ENCODE results near the gene CENPP.

CENPP gene

DNA sequence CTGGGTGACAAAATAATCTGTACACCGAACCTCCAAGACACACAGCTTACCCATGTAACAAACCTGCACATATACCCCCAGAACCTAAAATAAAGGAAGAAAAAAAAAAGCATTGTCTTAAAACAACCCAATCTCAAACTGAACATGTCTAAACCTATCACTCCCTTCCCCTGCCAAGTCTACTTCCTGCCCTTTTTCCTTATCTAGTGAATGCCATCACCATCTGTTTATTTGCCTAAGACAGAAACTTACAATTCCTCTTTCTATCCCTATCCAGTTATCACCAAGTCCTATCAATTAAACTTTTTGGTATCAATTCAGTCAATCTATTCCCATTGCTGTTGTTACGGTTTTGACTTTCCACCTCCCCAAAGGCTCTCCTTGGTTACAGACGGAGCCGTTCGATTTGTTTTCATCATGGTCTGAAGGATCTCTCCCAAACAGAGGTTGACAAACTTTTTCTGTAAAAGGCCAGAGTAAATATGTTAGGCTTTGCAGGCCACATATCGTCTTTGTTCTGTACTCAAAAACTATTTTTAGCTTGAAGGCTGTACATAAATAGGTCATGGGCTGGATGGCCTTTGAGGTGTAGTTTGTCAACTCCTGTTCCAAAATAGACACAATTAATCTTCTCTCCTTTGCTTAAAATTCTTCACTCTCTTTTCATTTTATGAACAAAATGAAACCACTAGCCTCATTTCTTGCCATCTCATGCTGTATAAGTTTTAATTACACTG, 12.7 kb upstream of the CENPP start:
- no peak overlapping the region for H3K27ac ChIP-seq (ENCODE audit: insufficient read depth, low read depth, low read length, poor library complexity, severe bottlenecking)
- 94 to 96% methylated on average over 6 of the region's 6 CpGs for WGBS, 2 experiments

DNA sequence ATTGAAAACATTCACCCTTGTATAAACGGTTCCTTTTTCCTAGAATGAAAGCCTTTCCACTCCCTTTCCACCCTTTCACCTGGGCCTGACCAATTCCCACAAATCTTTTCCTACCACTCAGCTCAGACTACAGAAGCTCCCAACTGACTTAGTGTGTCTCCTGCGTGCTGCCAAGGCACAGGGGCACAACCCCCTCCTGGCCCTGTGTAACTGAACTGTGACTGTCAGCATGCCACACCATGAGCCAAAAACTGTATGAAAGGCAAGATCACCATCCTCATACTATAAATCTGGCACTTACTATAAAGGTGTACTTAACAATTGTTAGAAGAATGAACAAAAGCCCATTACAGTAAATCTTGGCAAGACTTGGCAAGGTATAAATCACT, 12.1 kb upstream of the CENPP start:
- H3K9me3 ChIP-seq (ENCODE audit: control insufficient read depth, low read length), result no peaks in the 10 kb centered on the region
- no peak overlapping the region for H3K4me3 ChIP-seq (ENCODE audit: insufficient read depth, low read depth, low read length)
- no peak overlapping the region for H3K27ac ChIP-seq (ENCODE audit: insufficient read depth, low read depth, low read length, poor library complexity, severe bottlenecking)
- 92 to 93% methylated on average over 2 of the region's 2 CpGs for WGBS, 2 experiments
- peaks cover 33% of the 10 kb centered on the region for H3K36me3 ChIP-seq (ENCODE audit: control insufficient read depth, insufficient read depth, low read length)
- H3K4me1 ChIP-seq (ENCODE audit: control insufficient read depth, insufficient read depth, low read length), result no peaks in the 10 kb centered on the region
- H3K27me3 ChIP-seq (ENCODE audit: control insufficient read depth, insufficient read depth, low read length, poor library complexity, severe bottlenecking), result no peaks in the 10 kb centered on the region

More for the DNA sequence above, 12.7 kb upstream of the CENPP start:
- Histone ChIP-seq H3K36me3 (ENCODE audit: control insufficient read depth, insufficient read depth, low read length) (peaks cover 32% of the 10 kb centered on the region), H3K4me3 (ENCODE audit: insufficient read depth, low read depth, low read length) (no peak overlapping the region), H3K27me3 (ENCODE audit: control insufficient read depth, insufficient read depth, low read length, poor library complexity, severe bottlenecking) (no peaks in the 10 kb centered on the region), H3K9me3 (ENCODE audit: control insufficient read depth, low read length) (no peaks in the 10 kb centered on the region), H3K4me1 (ENCODE audit: control insufficient read depth, insufficient read depth, low read length) (no peaks in the 10 kb centered on the region)

DNA sequence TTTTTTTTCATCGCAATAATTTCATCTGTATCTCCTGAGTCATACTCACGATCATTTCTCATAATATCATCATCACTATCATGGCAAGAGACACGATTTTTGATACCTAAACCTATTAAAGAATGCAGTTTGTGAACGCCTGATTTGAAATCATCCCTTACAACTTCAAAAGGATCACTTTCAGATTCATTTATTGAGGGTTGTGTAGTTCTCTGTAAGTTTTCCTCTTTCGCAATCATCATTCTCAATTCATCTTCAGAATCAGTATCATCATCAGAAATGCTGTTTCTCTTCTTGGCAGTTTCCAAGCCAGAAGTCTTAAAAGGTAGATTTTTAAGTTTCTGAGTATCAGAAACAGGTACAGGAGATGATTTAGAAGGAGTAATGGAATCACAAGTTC, 10.3 kb upstream of the CENPP start:
- Histone ChIP-seq H3K4me3 (ENCODE audit: insufficient read depth, low read depth, low read length) (no peak overlapping the region), H3K4me1 (ENCODE audit: control insufficient read depth, insufficient read depth, low read length) (no peaks in the 10 kb centered on the region), H3K9me3 (ENCODE audit: control insufficient read depth, low read length) (no peaks in the 10 kb centered on the region), H3K36me3 (ENCODE audit: control insufficient read depth, insufficient read depth, low read length) (peaks cover 35% of the 10 kb centered on the region), H3K27me3 (ENCODE audit: control insufficient read depth, insufficient read depth, low read length, poor library complexity, severe bottlenecking) (no peaks in the 10 kb centered on the region), H3K27ac (ENCODE audit: insufficient read depth, low read depth, low read length, poor library complexity, severe bottlenecking) (no peak overlapping the region)
- WGBS, 2 experiments, result 93 to 98% methylated on average over 5 of the region's 5 CpGs

- Histone ChIP-seq H3K27me3 (ENCODE audit: control insufficient read depth, insufficient read depth, low read length, poor library complexity, severe bottlenecking) (no peaks in the 10 kb centered on the region), H3K36me3 (ENCODE audit: control insufficient read depth, insufficient read depth, low read length) (peaks cover 19% of the 10 kb centered on the region), H3K9me3 (ENCODE audit: control insufficient read depth, low read length) (no peaks in the 10 kb centered on the region), H3K4me1 (ENCODE audit: control insufficient read depth, insufficient read depth, low read length) (peaks cover 4% of the 10 kb centered on the region), H3K27ac (ENCODE audit: insufficient read depth, low read depth, low read length, poor library complexity, severe bottlenecking) (no peak overlapping the region), H3K4me3 (ENCODE audit: insufficient read depth, low read depth, low read length) (peak overlapping the region; percentile 72)
- 40 to 65% methylated on average over 2 of the region's 2 CpGs for WGBS, 2 experiments
These were observed 1.3 kb upstream of the CENPP start for GRCh38 chr9:92324431-92324830.

GRCh38 chr9:92324889-92325268, 874 bp upstream of the CENPP start:
- Histone ChIP-seq H3K4me3 (ENCODE audit: insufficient read depth, low read depth, low read length) (peak overlapping the region; percentile 72), H3K9me3 (ENCODE audit: control insufficient read depth, low read length) (no peaks in the 10 kb centered on the region), H3K27ac (ENCODE audit: insufficient read depth, low read depth, low read length, poor library complexity, severe bottlenecking) (no peak overlapping the region), H3K4me1 (ENCODE audit: control insufficient read depth, insufficient read depth, low read length) (peaks cover 4% of the 10 kb centered on the region), H3K36me3 (ENCODE audit: control insufficient read depth, insufficient read depth, low read length) (peaks cover 16% of the 10 kb centered on the region), H3K27me3 (ENCODE audit: control insufficient read depth, insufficient read depth, low read length, poor library complexity, severe bottlenecking) (no peaks in the 10 kb centered on the region)
- 0% methylated on average over 12 of the region's 12 CpGs for WGBS, 2 experiments

DNA sequence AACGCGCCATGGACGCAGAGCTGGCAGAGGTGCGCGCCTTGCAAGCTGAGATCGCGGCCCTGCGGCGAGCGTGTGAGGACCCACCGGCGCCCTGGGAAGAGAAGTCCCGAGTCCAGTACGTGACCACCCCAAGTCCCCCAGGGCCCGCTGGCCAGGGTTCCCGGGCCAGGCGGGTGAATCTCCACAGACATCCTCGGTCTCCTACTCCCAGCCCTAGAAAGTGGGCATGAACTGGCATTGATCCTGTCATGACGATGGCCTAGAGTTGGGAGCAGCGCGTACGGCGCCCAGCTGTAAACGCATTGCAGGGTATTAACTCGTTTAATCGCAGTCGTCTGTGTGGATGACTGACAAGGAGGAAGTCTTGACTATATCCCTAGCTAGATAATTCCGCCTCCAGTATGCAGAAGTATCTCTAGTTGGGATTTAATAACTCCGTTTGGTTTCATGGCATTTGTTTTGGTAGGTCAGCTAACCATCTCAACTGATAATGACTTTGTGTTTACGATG, 293 bp downstream of the CENPP start:
- Histone ChIP-seq H3K4me1 (ENCODE audit: control insufficient read depth, insufficient read depth, low read length) (peaks cover 4% of the 10 kb centered on the region), H3K27me3 (ENCODE audit: control insufficient read depth, insufficient read depth, low read length, poor library complexity, severe bottlenecking) (no peaks in the 10 kb centered on the region), H3K36me3 (ENCODE audit: control insufficient read depth, insufficient read depth, low read length) (peaks cover 10% of the 10 kb centered on the region), H3K27ac (ENCODE audit: insufficient read depth, low read depth, low read length, poor library complexity, severe bottlenecking) (peak overlapping the region; percentile 93), H3K4me3 (ENCODE audit: insufficient read depth, low read depth, low read length) (peak overlapping the region; percentile 72), H3K9me3 (ENCODE audit: control insufficient read depth, low read length) (no peaks in the 10 kb centered on the region)
- WGBS, 2 experiments, result 5 to 6% methylated on average over 30 of the region's 30 CpGs

GRCh38 chr9:92327283-92327850, 1.6 kb downstream of the CENPP start:
- Histone ChIP-seq H3K36me3 (ENCODE audit: control insufficient read depth, insufficient read depth, low read length) (peaks cover 8% of the 10 kb centered on the region), H3K27ac (ENCODE audit: insufficient read depth, low read depth, low read length, poor library complexity, severe bottlenecking) (no peak overlapping the region), H3K4me1 (ENCODE audit: control insufficient read depth, insufficient read depth, low read length) (peaks cover 4% of the 10 kb centered on the region), H3K27me3 (ENCODE audit: control insufficient read depth, insufficient read depth, low read length, poor library complexity, severe bottlenecking) (no peaks in the 10 kb centered on the region), H3K9me3 (ENCODE audit: control insufficient read depth, low read length) (no peaks in the 10 kb centered on the region), H3K4me3 (ENCODE audit: insufficient read depth, low read depth, low read length) (no peak overlapping the region)
- 68 to 80% methylated on average over 1 to 2 of the region's 2 CpGs for WGBS, 2 experiments

GRCh38 chr9:92328225-92328624, 2.5 kb downstream of the CENPP start:
- H3K4me1 ChIP-seq (ENCODE audit: control insufficient read depth, insufficient read depth, low read length), result peaks cover 4% of the 10 kb centered on the region
- no peaks in the 10 kb centered on the region for H3K36me3 ChIP-seq (ENCODE audit: control insufficient read depth, insufficient read depth, low read length)
- 94% methylated on average over 1 of the region's 2 CpGs for WGBS, 2 experiments
- H3K9me3 ChIP-seq (ENCODE audit: control insufficient read depth, low read length), result no peaks in the 10 kb centered on the region
- no peak overlapping the region for H3K4me3 ChIP-seq (ENCODE audit: insufficient read depth, low read depth, low read length)
- no peaks in the 10 kb centered on the region for H3K27me3 ChIP-seq (ENCODE audit: control insufficient read depth, insufficient read depth, low read length, poor library complexity, severe bottlenecking)
- H3K27ac ChIP-seq (ENCODE audit: insufficient read depth, low read depth, low read length, poor library complexity, severe bottlenecking), result no peak overlapping the region

DNA sequence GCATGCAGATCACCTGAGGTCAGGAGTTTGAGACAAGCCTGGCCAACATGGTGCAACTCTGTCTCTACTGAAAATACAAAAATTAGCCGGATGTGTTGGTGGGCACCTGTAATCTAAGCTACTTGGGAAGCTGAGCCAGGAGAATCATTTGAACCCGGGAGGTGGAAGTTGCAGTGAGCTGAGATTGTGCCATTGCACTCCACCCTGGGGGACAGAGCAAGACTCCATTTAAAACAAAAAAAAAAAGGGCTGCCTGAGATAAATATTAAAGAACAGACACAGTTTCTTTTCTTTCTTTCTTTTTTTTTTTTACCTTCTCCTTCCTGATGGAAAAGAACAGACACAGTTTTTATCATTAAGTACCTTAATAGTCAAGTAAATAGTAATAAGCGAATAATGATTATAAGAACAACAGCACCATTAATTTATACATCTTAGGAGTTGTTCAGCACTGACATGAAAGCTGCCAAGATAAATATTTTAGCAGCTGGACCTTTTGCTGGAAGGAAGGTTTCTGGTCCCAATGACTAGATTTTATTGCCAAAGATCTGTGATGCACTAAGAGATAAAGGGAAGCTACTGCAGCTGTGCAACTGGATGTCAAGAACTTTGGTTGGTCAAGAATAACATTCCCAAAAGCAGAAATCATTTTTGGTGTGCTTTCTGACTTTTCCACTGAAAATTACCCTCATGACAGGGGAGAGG, 7.0 kb downstream of the CENPP start:
- no peaks in the 10 kb centered on the region for H3K36me3 ChIP-seq (ENCODE audit: control insufficient read depth, insufficient read depth, low read length)
- H3K4me3 ChIP-seq (ENCODE audit: insufficient read depth, low read depth, low read length), result no peak overlapping the region
- H3K9me3 ChIP-seq (ENCODE audit: control insufficient read depth, low read length), result no peaks in the 10 kb centered on the region
- no peaks in the 10 kb centered on the region for H3K4me1 ChIP-seq (ENCODE audit: control insufficient read depth, insufficient read depth, low read length)
- H3K27ac ChIP-seq (ENCODE audit: insufficient read depth, low read depth, low read length, poor library complexity, severe bottlenecking), result no peak overlapping the region
- no peaks in the 10 kb centered on the region for H3K27me3 ChIP-seq (ENCODE audit: control insufficient read depth, insufficient read depth, low read length, poor library complexity, severe bottlenecking)
- 91 to 100% methylated on average over 2 of the region's 3 CpGs for WGBS, 2 experiments

- Histone ChIP-seq H3K4me1 (ENCODE audit: control insufficient read depth, insufficient read depth, low read length) (no peaks in the 10 kb centered on the region), H3K9me3 (ENCODE audit: control insufficient read depth, low read length) (no peaks in the 10 kb centered on the region), H3K27me3 (ENCODE audit: control insufficient read depth, insufficient read depth, low read length, poor library complexity, severe bottlenecking) (no peaks in the 10 kb centered on the region), H3K27ac (ENCODE audit: insufficient read depth, low read depth, low read length, poor library complexity, severe bottlenecking) (no peak overlapping the region), H3K36me3 (ENCODE audit: control insufficient read depth, insufficient read depth, low read length) (no peaks in the 10 kb centered on the region), H3K4me3 (ENCODE audit: insufficient read depth, low read depth, low read length) (no peak overlapping the region)
- WGBS, 2 experiments, result 95 to 98% methylated on average over 2 of the region's 2 CpGs
These were observed 7.5 kb downstream of the CENPP start for GRCh38 chr9:92333282-92333634.
